GM19043 (cell line): ENCODE results near the gene TIMM10.
A peak's percentile ranks its signal among the peaks of the same experiment; 100 is the strongest.

Source experiments
- ATAC-seq: cut with Tn5 transposase; IDR thresholded peaks from one replicate; pipeline ENCODE4 v1.9.1; 2021; ENCODE audit warnings: low read depth; ENCODE audit not compliant: unreplicated experiment

TIMM10 gene

DNA sequence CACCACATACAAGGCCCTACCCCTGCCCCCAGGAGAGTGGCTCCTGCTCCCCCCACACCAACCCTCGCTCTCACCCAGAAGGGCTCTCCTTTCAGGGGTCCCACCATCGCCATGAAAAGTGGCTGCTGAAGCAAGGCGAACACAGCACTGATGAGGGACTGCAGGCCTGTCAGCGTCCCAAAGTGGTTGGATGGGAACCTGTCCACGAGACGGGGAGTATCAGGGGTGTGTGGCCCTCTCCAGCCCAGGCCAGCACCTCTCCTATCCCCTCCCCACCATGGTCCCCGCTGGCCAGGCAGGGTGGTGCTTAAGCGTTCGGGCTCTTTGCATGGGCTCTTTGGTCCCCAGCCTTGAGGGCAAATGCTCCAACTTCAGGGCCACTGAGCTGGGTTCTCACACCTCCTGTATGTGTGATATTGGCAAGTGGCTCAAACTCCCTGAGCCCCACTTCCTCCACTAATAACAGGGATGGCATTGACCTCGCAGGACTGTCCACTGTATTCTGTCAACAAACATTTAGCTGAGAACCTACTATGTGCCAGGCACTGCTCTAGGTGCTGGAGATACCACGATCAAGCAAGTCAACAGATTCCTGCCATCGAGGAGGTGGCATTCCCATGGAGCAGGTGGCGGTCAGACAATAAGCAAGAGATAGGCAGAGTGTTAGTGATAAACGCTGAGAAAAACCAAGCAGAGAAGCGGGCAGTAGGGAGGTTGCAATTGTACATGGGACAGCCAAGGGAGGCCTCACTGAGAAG lies 43.4 kb downstream of the TIMM10 start:
- ATAC-seq: no peak

DNA sequence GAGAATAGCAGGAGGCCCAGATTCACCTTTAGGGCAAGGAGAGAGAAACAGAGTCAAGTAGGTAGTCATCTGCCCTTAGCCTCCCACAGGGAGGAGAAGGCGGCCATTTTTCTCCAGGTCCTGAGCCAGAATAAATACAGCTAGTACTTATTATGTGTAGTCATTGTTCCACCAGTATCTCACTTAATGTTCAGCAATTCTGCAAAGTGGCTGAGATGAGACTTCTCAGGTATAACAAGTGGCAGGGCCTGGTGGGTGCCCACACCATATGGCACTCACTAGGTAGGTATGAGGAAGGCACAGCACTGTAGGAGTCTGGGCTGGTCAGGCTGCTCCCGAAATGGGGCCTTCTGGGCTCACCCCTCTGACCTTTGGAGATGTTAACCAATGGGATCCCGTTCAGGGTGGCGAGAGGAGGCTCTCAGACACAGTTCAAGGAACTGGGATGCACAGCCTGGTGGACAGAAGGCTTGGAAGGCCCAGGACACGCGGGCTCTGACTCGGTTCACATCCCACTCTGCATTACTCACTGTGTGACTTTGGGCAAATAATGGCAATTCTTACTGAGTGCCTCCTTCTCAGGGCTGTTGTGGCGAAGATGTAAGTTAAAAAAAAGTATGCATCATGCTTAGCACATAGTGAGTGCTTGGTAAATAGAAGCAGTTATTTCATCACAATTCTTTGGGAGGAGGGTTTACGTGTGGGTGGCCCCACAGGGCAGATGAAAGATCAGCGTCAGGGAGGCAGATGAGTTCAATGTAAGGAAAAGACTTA lies 45.1 kb downstream of the TIMM10 start:
- no peak for ATAC-seq

DNA sequence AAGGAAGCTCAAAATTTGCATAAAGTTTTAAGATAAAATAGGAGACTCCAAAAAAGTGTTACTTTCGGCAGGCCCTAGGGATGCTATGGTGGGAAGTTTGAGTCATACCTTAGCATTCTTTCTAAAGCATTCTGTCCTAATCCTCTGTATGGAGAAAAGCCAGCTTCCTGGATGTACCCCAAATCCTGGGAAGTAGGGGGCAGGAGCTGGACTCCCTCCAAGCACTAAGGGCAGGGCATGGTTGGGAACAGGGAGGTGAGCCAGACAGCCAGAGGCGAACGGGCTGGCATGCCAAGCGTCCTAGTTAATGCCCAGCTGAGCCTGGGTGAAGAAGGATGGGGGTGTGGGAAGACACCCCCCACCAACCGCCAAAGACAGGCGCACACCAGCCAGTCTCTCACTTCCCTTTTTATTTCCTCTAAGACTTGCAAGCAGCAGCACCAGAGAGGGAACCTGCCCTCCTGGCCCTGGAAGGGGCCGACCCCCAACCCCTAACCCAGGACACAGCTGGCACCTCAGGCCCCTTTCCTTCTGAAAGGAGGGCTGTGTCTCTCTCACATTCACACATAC lies 46.3 kb downstream of the TIMM10 start:
- ATAC-seq: peak; percentile 52

DNA sequence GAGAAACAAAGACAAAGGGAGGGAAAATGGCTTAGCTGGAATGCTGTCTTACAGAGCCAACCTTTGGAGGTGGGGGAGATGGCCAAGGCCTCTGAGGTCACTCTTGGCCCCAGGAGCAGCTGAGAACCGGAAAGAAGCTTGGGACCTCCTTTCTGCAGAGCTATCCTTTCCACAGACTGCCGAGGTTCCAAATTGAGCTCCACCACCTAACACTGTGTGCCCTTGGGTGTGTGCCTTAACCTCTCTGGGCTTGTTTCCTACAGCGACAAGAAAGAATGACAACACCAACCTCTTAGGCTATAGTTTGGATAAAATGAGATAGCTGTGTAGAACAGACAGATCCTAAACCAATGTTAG lies 47.0 kb downstream of the TIMM10 start:
- no peak for ATAC-seq

- ATAC-seq: peak; percentile 40
Measured at GRCh38 chr11:57482782-57483561, 47.6 kb downstream of the TIMM10 start.

GRCh38 chr11:57481915-57482781 lies 48.4 kb downstream of the TIMM10 start:
- no peak for ATAC-seq

DNA sequence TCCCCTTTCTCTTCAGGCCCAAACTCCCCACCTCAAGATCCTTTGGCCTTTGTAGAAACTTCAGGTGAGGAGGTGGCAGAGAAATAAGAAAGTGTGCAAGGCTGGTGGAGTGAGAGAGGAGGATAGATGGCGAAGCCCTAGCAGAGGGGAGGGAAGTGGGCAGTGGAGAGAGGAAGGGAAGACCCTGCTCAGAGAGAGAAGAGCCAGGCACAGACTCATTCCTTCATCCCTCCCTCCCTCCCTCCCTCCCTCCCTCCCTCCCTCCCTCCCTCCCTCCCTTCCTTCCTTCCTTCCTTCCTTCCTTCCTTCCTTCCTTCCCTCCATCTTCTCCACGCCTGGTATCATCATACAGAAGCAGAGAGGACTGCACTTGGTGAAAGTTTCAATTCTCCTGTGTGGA lies 49.2 kb downstream of the TIMM10 start:
- no peak for ATAC-seq

DNA sequence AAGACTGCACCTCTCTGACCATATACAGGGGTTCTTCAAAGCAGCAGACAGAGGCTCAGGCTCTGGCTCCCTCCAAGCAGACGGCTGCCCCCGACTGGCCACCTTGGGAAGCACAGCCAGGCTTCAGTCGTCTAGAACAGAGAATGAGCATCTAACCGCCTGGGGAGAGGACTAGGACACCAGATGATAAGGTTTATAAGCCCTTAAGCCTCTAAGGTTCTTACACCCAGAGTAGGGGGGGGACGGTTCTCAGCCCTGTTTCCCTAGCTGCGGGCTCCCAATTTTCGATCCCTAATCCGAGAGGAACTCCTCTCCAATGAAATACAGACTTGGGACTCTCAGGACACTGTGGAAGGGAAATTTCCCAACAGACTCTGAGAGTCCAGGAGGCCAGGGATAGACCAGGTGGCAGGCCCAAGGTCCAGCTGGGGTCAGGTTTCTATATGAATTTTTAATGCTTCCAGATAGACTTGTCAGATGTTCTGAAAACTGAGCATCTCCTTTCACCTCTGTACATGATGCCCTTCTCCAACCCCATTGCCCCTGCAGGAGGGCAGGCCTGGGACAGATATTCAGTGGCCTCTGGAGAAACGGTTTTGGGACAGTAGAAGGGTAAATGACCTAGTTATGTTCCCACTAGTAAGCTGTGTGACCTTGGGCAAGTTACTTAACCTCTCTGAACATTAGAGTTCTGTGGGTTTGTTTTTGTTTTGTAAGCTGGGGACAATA lies 50.0 kb downstream of the TIMM10 start:
- ATAC-seq: peak; percentile 26

- ATAC-seq: no peak
Measured at GRCh38 chr11:57479911-57480310, 50.6 kb downstream of the TIMM10 start.

DNA sequence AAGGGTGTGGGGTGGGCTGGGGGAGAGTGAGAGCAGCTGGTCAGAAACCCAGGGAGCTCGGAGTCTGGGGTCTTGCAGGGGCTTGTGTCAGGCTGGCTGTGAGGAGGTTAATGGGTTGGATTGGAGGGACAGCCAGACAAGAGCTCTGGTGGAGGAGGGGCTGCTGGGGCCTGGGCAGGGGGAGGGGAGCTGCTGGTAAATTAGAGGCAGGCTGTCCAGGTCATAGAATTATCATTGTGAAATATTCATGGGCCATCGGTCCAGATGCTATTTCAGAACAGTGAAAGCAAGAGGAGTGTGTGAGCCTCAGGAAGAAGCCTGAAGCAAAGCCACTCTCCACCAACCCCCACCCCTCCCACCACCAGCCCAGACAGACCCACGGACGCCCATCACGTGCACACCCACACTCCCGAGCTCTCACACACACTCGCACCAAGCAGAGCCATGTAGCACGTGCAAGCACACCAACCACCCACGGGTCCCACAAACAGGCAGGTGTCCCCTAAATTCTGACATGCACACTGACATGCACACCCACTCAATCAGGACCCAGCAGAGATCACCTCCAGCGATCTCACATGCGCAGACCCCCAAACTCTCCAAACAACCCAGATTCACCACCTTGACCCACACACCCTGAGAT lies 51.4 kb downstream of the TIMM10 start:
- no peak for ATAC-seq
